ENCODE measurements around the gene INAFM1. TPM values are rescaled to one million over a fixed set of nuclear protein-coding genes. Genes with fewer than 3 reads are reported as not detected.
A peak's percentile ranks its signal among the peaks of the same experiment; 100 is the strongest.

Gene INAFM1
- 16.7 and 17.4 TPM in 2 replicates for total RNA-seq
- long read RNA-seq: 0 reads

- peaks cover 10% of the 10 kb centered on the region for H3K36me3 Mint-ChIP-seq (ENCODE audit: unreplicated experiment)
- no peaks in the 10 kb centered on the region for H3K9me3 Mint-ChIP-seq (ENCODE audit: unreplicated experiment)
- H3K27ac Mint-ChIP-seq (ENCODE audit: unreplicated experiment): peak within 1 kb of the TSS; percentile 99
- no peaks in the 10 kb centered on the region for H3K27me3 Mint-ChIP-seq (ENCODE audit: unreplicated experiment)
- peaks cover 28% of the 10 kb centered on the region for H3K4me1 Mint-ChIP-seq (ENCODE audit: unreplicated experiment)
- peak within 1 kb of the TSS; percentile 85 for H3K4me3 Mint-ChIP-seq (ENCODE audit: unreplicated experiment)
- DNase-seq (ENCODE audit: extremely low spot score, unreplicated experiment): peak; percentile 99
- TF ChIP-seq CTCF (IDR thresholded peaks at IDR 0.05): no peak
These were observed at the start of gene INAFM1 for GRCh38 chr19:47274071-47274890. TSS of gene INAFM1 (plus strand) at chr19:47274885. CDS start at chr19:47274920, 35 bp downstream.

- H3K4me3 Mint-ChIP-seq (ENCODE audit: unreplicated experiment): peak overlapping the region; percentile 38
- H3K4me1 Mint-ChIP-seq (ENCODE audit: unreplicated experiment): peaks cover 19% of the 10 kb centered on the region
- peaks cover 8% of the 10 kb centered on the region for H3K36me3 Mint-ChIP-seq (ENCODE audit: unreplicated experiment)
- peak overlapping the region; percentile 94 for H3K27ac Mint-ChIP-seq (ENCODE audit: unreplicated experiment)
- peak; percentile 54 for TF ChIP-seq CTCF (IDR thresholded peaks at IDR 0.05)
- H3K27me3 Mint-ChIP-seq (ENCODE audit: unreplicated experiment): no peaks in the 10 kb centered on the region
- H3K9me3 Mint-ChIP-seq (ENCODE audit: unreplicated experiment): no peaks in the 10 kb centered on the region
- DNase-seq (ENCODE audit: extremely low spot score, unreplicated experiment): peak; percentile 97
These were observed 48.8 kb upstream of the INAFM1 start for GRCh38 chr19:47225746-47226425.

- no peak for TF ChIP-seq CTCF (IDR thresholded peaks at IDR 0.05)
- H3K4me1 Mint-ChIP-seq (ENCODE audit: unreplicated experiment): peaks cover 23% of the 10 kb centered on the region
- peak overlapping the region; percentile 97 for H3K27ac Mint-ChIP-seq (ENCODE audit: unreplicated experiment)
- no peaks in the 10 kb centered on the region for H3K9me3 Mint-ChIP-seq (ENCODE audit: unreplicated experiment)
- DNase-seq (ENCODE audit: extremely low spot score, unreplicated experiment): no peak
- H3K4me3 Mint-ChIP-seq (ENCODE audit: unreplicated experiment): no peak overlapping the region
- no peaks in the 10 kb centered on the region for H3K27me3 Mint-ChIP-seq (ENCODE audit: unreplicated experiment)
- peaks cover 6% of the 10 kb centered on the region for H3K36me3 Mint-ChIP-seq (ENCODE audit: unreplicated experiment)
These were observed 48.0 kb upstream of the INAFM1 start for GRCh38 chr19:47226426-47227351.

- Mint-ChIP-seq H3K27me3 (ENCODE audit: unreplicated experiment) (no peaks in the 10 kb centered on the region), H3K9me3 (ENCODE audit: unreplicated experiment) (no peaks in the 10 kb centered on the region), H3K4me1 (ENCODE audit: unreplicated experiment) (peaks cover 31% of the 10 kb centered on the region), H3K36me3 (ENCODE audit: unreplicated experiment) (no peaks in the 10 kb centered on the region), H3K27ac (ENCODE audit: unreplicated experiment) (peak overlapping the region; percentile 97), H3K4me3 (ENCODE audit: unreplicated experiment) (no peak overlapping the region)
- DNase-seq (ENCODE audit: extremely low spot score, unreplicated experiment): peak; percentile 96
- TF ChIP-seq CTCF (IDR thresholded peaks at IDR 0.05): no peak
These were observed 47.1 kb upstream of the INAFM1 start for GRCh38 chr19:47227352-47228167.

Measured in osteocyte (in vitro differentiated cells).